SK-N-MC (cell line): ENCODE measurements around the gene SORBS2.

ENCODE experiments used
- EZH2 ChIP-seq: fragments of 200-600 bp; sonication (generic); IDR thresholded peaks from one replicate; pipeline ENCODE4 v1.6.1; 2017; ENCODE audit warnings: antibody characterized with exemption
- FOXP2 ChIP-seq: optimal IDR thresholded peaks from 2 replicates; pipeline ENCODE3; 2011; ENCODE audit warnings: mild to moderate bottlenecking, moderate library complexity; ENCODE audit not compliant: insufficient read depth; ENCODE audit errors: extremely low read length, control extremely low read depth
- POLR2AphosphoS5 ChIP-seq: IDR thresholded peaks from 2 replicates; pipeline ENCODE4 v1.6.1; 2012; ENCODE audit warnings: mild to moderate bottlenecking, low read depth, low read length, borderline replicate concordance

- TF ChIP-seq EZH2 (no peak), POLR2AphosphoS5 (no peak), FOXP2 (no peak)
These were observed 10.5 kb downstream of the SORBS2 start for GRCh38 chr4:185801471-185801870.
